ENCODE data around the gene CORIN. TPM values are rescaled to one million over a fixed set of nuclear protein-coding genes. Genes with fewer than 3 reads are reported as not detected.

The CORIN gene
- total and polyA plus RNA-seq, 2 of the 13 experiments (the other 11 are each of a cell fraction or from before 2014, with no cell fraction given), result 0.84 to 1.2 TPM

- TF ChIP-seq, protein P1, sequence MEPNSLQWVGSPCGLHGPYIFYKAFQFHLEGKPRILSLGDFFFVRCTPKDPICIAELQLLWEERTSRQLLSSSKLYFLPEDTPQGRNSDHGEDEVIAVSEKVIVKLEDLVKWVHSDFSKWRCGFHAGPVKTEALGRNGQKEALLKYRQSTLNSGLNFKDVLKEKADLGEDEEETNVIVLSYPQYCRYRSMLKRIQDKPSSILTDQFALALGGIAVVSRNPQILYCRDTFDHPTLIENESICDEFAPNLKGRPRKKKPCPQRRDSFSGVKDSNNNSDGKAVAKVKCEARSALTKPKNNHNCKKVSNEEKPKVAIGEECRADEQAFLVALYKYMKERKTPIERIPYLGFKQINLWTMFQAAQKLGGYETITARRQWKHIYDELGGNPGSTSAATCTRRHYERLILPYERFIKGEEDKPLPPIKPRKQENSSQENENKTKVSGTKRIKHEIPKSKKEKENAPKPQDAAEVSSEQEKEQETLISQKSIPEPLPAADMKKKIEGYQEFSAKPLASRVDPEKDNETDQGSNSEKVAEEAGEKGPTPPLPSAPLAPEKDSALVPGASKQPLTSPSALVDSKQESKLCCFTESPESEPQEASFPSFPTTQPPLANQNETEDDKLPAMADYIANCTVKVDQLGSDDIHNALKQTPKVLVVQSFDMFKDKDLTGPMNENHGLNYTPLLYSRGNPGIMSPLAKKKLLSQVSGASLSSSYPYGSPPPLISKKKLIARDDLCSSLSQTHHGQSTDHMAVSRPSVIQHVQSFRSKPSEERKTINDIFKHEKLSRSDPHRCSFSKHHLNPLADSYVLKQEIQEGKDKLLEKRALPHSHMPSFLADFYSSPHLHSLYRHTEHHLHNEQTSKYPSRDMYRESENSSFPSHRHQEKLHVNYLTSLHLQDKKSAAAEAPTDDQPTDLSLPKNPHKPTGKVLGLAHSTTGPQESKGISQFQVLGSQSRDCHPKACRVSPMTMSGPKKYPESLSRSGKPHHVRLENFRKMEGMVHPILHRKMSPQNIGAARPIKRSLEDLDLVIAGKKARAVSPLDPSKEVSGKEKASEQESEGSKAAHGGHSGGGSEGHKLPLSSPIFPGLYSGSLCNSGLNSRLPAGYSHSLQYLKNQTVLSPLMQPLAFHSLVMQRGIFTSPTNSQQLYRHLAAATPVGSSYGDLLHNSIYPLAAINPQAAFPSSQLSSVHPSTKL (CRISPR knock-in tag; IDR thresholded peaks at IDR 0.05), result peak; percentile 52
- TF ChIP-seq, protein P2, sequence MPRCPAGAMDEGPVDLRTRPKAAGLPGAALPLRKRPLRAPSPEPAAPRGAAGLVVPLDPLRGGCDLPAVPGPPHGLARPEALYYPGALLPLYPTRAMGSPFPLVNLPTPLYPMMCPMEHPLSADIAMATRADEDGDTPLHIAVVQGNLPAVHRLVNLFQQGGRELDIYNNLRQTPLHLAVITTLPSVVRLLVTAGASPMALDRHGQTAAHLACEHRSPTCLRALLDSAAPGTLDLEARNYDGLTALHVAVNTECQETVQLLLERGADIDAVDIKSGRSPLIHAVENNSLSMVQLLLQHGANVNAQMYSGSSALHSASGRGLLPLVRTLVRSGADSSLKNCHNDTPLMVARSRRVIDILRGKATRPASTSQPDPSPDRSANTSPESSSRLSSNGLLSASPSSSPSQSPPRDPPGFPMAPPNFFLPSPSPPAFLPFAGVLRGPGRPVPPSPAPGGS (CRISPR knock-in tag; IDR thresholded peaks at IDR 0.05), result no peak
- peak; percentile 41; the same call in 1 of the 2 replicates for TF ChIP-seq THAP11 (CRISPR knock-in tag; IDR thresholded peaks at IDR 0.05)
- TF ChIP-seq ZBTB10 (CRISPR knock-in tag; IDR thresholded peaks at IDR 0.05; ENCODE audit: borderline replicate concordance), result 0 out of 2 replicates have a peak, but pooled peaks have one; percentile 51
- peak; percentile 13; the same call in 1 of the 2 replicates for TF ChIP-seq NCOA2 (CRISPR knock-in tag; IDR thresholded peaks at IDR 0.05)
- 0 out of 2 replicates have a peak, but pooled peaks have one; percentile 6 for TF ChIP-seq RBFOX2 (IDR thresholded peaks at IDR 0.05; ENCODE audit: low read depth, low read length)
- TF ChIP-seq MAFG (CRISPR knock-in tag; IDR thresholded peaks at IDR 0.05), result no peak
- peak; percentile 37 for TF ChIP-seq TEAD3 (CRISPR knock-in tag; optimal IDR thresholded peaks at IDR 0.05; ENCODE audit: borderline replicate concordance)
- TF ChIP-seq KLF15 (CRISPR knock-in tag; IDR thresholded peaks at IDR 0.05; ENCODE audit: borderline replicate concordance), result no peak
- no peak for TF ChIP-seq RXRA (CRISPR knock-in tag; IDR thresholded peaks at IDR 0.05)
- no peak for TF ChIP-seq EZH2 (conservative IDR thresholded peaks at IDR 0.05; ENCODE audit: low read depth, low read length)
- TF ChIP-seq ZNF558 (CRISPR knock-in tag; IDR thresholded peaks at IDR 0.05; ENCODE audit: borderline replicate concordance), result no peak
- TF ChIP-seq SNAPC2 (CRISPR knock-in tag; IDR thresholded peaks at IDR 0.05), result 0 out of 2 replicates have a peak, but pooled peaks have one; percentile 68
- TF ChIP-seq ETV5 (CRISPR knock-in tag; IDR thresholded peaks at IDR 0.05; ENCODE audit: borderline replicate concordance), result peak; percentile 50; the same call in 1 of the 2 replicates
- TF ChIP-seq ZNF781 (CRISPR knock-in tag; IDR thresholded peaks at IDR 0.05; ENCODE audit: borderline replicate concordance, not compliant biosample characterization), result no peak
- 0 out of 2 replicates have a peak, but pooled peaks have one; percentile 53 for TF ChIP-seq CSRNP1 (CRISPR knock-in tag; IDR thresholded peaks at IDR 0.05)
- TF ChIP-seq KMT2A (CRISPR knock-in tag; IDR thresholded peaks at IDR 0.05), result no peak; the same call in 1 of the 2 replicates
- no peak for TF ChIP-seq REXO4 (CRISPR knock-in tag; IDR thresholded peaks at IDR 0.05; ENCODE audit: borderline replicate concordance)
- TF ChIP-seq ZNF567 (CRISPR knock-in tag; IDR thresholded peaks at IDR 0.05; ENCODE audit: borderline replicate concordance), result no peak
These were observed 1.2 kb downstream of the CORIN start (continued) for GRCh38 chr4:47836641-47837093.

All from HepG2 (cell line).